Activated CD4-positive, alpha-beta T cell treated with anti-CD3 and anti-CD28 coated beads, Interleukin-2, amount 50 U/mL, for 1 hour (primary cell): Measurements from ENCODE around the gene SART1.
"Not testable (repeated sequence)": the region's sequence is repeated elsewhere in the genome, so short reads cannot be mapped to it uniquely, and the experiment has no call there.

Experiments
- DNase-seq: peaks from one replicate; pipeline ENCODE4 v3.0.0-alpha.2; 2020

Gene SART1

DNA sequence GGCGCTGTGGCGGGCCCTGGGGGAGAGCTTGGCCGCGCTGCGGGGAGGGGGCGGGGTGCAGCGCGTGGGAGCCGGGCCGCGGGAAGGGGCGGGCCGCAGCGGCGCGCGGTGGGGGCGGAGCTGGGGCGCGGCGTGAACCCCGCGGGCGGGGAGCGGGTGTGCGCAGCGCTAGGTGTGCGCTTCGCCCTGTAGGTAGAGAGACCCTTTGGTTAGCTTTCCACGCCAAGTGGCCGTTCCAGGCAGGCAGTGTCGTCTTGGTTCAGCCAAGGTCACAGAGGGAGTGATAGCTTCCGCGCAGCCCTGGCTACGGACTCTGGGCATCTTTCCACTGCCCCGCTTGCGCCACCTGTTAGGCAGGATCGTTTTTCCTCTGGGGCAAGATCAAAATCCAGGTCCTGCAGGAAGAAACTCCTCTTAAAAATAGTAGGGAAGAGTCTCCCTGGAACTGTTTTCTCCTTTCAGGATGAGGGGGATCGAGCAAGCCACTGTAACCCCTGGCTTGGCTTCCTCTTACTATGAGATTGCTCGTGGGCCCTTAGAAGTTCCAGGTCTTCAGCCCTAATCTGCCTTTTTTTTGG, 41.2 kb downstream of the SART1 start:
- no peak for DNase-seq

- no peak for DNase-seq
Measured at GRCh38 chr11:66003291-66003690, 41.8 kb downstream of the SART1 start.

GRCh38 chr11:66004186-66004585, 42.7 kb downstream of the SART1 start:
- DNase-seq, result no peak

DNA sequence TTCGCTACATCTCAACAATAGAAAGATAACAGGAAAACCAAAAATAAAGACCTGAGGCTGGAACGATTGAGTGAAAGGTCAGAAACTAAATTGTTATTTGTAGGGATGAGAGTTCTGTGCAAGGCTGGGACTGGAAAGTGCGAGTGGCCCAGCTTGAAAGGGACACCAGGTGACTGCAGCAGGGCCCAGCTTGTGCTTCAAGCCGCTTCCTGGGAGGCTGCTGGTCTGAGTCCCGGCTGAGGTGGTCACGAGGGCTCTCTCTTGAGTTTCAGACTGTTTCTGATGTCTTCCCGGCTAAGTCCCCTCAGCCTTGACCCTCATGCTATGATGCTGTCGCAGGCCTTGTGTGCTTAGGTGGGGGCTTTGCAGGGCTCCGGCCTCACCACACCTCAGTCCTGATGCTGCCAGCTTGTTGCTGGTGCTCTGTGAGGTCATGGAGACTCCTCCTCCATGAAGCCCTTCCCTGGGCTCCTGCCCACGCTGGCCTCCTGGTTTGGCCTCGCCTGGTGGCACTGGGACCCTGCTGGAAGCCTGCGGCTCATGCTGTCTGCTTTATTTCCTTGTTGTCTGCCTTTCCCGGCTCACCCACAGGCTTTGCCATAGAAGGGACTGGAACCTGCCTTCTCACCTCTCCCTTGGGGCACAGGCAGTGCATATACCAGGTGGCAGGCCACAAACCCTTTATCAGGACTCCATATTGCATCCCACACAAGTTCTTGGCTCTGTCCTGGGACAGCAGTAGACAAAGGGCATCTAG, 44.8 kb downstream of the SART1 start:
- DNase-seq, result no peak

GRCh38 chr11:66006891-66007176, 45.3 kb downstream of the SART1 start:
- no peak for DNase-seq

DNA sequence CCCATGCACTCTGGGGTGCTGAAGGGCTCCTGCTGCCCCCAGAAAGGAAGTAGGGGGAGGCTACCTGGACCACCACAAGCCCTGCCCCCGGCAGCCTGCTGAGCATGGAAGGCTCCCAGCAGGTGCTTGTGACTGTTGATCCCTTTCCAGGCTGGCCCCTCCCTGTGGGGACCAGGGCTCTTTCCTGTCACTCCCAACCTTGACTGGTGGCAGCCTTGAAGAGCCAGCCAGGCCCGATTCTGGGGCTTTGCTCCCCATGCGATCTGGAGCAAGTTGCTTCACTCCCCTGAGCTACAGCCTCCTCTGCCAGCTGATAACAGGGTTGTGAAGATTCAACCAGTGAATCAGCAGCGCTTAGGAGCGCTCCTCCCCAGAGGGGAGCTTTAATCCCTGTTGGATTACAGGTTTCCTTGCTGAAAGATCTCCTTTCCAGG, 45.7 kb downstream of the SART1 start:
- no peak for DNase-seq

GRCh38 chr11:66008095-66008467, 46.5 kb downstream of the SART1 start:
- DNase-seq, result no peak

- DNase-seq, result no peak
Measured at GRCh38 chr11:66008468-66009101, 47.1 kb downstream of the SART1 start.

GRCh38 chr11:66010036-66010435, 48.5 kb downstream of the SART1 start:
- DNase-seq, result not testable (repeated sequence)

GRCh38 chr11:66011239-66011784, 49.8 kb downstream of the SART1 start:
- DNase-seq, result no peak

- no peak for DNase-seq
Measured at GRCh38 chr11:66011785-66012303, 50.3 kb downstream of the SART1 start, which contains the start of gene CST6. TSS of gene CST6 (plus strand) at chr11:66012008. CDS start at chr11:66012045, 37 bp downstream.

DNA sequence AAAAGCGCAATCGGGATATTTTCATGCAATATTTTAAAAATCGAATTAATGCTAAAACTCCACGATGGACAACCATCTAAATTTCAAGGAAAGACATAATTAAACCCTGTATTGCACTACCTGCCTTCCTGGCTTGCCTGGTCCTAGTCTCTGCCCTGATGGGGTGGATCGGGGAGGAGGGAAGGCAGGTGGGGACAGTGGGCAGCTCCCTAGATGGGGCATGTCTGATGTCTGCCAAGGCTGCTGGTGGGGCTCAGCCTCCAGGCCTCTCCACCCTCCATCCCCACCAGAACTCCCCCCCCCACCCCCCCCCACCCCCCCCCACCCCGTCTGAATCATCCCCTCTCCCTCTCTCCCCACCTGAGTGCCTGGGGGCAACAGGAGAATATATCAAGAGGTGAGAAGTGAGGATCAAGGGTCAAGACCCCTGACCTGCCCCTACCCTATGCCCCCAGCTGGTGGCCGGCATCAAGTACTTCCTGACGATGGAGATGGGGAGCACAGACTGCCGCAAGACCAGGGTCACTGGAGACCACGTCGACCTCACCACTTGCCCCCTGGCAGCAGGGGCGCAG, 50.9 kb downstream of the SART1 start:
- DNase-seq, result no peak

GRCh38 chr11:66012946-66013761, 51.6 kb downstream of the SART1 start:
- no peak for DNase-seq

GRCh38 chr11:66013762-66014100, 52.2 kb downstream of the SART1 start:
- no peak for DNase-seq

DNA sequence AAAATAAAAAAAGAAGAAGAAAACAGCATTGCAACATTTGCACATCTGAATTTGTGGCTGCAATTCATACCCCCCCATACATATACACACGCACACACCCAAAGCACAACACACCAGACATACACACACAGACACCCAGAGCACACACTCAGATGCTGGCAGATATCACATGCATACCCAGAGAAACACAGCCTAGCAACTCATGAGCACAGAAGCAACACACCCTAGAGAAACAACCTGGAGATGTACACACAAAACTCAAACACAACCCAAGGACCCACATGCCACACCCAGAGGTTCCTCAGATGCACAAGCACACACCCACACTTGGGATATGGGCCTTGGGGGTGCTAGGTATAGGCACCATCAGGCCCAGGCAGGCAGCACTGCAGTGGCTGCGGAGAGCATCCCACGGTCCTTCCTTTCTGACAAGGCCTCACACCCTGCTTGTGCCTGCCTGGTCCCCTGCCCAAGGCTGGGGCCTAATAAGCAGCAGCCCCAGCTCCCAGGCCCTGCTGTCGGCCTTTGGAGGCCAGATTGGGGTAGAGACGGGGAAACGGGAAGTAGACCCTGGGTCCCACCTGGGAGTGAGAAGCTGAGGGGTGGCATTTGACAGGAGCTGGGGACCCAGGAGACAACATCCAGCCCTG, 53.4 kb downstream of the SART1 start:
- DNase-seq, result no peak

GRCh38 chr11:66015454-66015881, 53.9 kb downstream of the SART1 start:
- DNase-seq, result no peak

GRCh38 chr11:66015936-66016792, 54.6 kb downstream of the SART1 start:
- DNase-seq, result no peak

GRCh38 chr11:66016793-66017177, 55.3 kb downstream of the SART1 start:
- DNase-seq, result no peak

- DNase-seq, result no peak
Measured at GRCh38 chr11:66017321-66017720, 55.8 kb downstream of the SART1 start.

GRCh38 chr11:66020212-66020611, 58.7 kb downstream of the SART1 start:
- no peak for DNase-seq
